ENCODE results near the gene PIAS1. TPM values are rescaled to one million over a fixed set of nuclear protein-coding genes. Genes with fewer than 3 reads are reported as not detected.
"Not testable (repeated sequence)": the region's sequence is repeated elsewhere in the genome, so short reads cannot be mapped to it uniquely, and the experiment has no call there.

The PIAS1 gene
- total RNA-seq, 2 experiments from 2014 or later, result 26.7 to 45.8 TPM

DNA sequence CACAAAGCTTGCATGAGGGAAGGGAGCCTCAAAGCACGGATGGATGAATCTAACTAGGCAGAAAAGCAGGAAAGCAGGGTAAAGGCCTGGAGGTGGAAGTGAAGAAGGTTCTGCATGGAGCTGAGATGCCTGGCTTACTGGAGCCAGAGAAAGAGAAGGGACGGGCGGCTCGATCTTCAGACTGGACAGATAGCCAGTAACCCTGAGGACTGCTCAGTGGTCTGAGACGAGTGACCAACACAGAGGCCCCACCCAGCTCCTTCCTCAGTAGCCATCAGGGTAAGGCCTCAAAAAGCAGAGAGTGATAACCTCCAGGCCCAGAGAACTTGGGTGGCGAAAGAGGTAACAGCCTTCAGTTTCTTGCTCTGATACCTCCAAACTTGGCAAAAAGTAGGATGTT, 169.1 kb downstream of the PIAS1 start:
- H3K27me3 Mint-ChIP-seq, result no peaks in the 10 kb centered on the region
- ChIA-PET CTCF (no interaction called here), POLR2A (interaction anchor here (0.7 kb wide), 1 partner anchor 203 kb away, joined by 8 read pairs; no protein-coding TSS in a partner anchor)
- ATAC-seq (no peak), DNase-seq (no peak)
- H3K9me3 Mint-ChIP-seq (ENCODE audit: low read depth), result no peaks in the 10 kb centered on the region
- no peak overlapping the region for H3K27ac Mint-ChIP-seq
- intact Hi-C loops (cut with DNase I, micrococcal nuclease), result no loop called here
- peaks cover 24% of the 10 kb centered on the region for H3K36me3 Mint-ChIP-seq (ENCODE audit: low read depth)
- H3K4me3 Mint-ChIP-seq, result no peak overlapping the region
- peaks cover 31% of the 10 kb centered on the region for H3K4me1 Mint-ChIP-seq

GRCh38 chr15:68224108-68224507, 170.0 kb downstream of the PIAS1 start:
- peaks cover 25% of the 10 kb centered on the region for H3K36me3 Mint-ChIP-seq (ENCODE audit: low read depth)
- ChIA-PET CTCF (no interaction called here), POLR2A (interaction anchor here (0.6 to 1.1 kb wide), 3 partner anchors 13 to 204 kb away, joined by 3 to 8 read pairs (median 5); no protein-coding TSS in a partner anchor)
- no peak for DNase-seq
- no peak overlapping the region for H3K4me3 Mint-ChIP-seq
- peaks cover 37% of the 10 kb centered on the region for H3K4me1 Mint-ChIP-seq
- H3K9me3 Mint-ChIP-seq (ENCODE audit: low read depth), result no peaks in the 10 kb centered on the region
- no peak overlapping the region for H3K27ac Mint-ChIP-seq
- no peak for ATAC-seq
- intact Hi-C loops (cut with DNase I, micrococcal nuclease), result no loop called here
- no peaks in the 10 kb centered on the region for H3K27me3 Mint-ChIP-seq

DNA sequence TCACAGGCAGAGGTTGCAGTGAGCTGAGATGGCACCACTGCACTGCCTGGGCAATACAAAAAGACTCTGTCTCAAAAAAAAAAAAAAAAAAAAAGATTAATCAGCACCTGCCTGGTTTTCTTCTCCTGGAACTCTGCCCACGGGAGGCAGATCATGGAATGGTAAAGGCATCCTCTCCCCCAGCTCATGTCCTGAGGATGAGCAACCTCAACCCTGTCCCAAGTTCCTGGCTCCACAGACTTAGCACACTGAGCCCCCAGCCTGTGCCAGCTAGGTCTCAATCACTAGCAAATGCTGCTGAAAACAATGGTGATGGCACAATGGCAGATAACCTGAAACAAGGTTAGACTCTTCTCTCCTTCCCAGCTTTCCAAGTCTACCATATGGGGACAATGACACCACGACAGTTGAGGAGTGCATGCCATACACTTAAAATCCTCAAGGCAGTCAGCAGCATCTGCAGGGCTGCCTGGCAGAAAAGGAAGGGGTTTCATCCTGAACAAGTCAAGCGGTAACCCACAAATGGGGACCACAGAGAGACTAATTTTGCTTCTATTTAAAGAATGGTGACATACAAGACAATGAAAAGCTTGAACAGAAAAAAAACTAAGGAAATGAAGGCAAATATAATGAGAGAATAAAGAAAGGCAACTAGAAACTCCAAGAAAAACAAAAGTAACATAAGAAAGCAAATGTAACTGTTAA, 170.6 kb downstream of the PIAS1 start:
- ChIA-PET POLR2A (interaction anchor here (1.1 kb wide), 1 partner anchor 12 kb away, joined by 3 read pairs; no protein-coding TSS in a partner anchor), CTCF (no interaction called here)
- peak overlapping the region; percentile 4 for H3K27ac Mint-ChIP-seq
- DNase-seq, result no peak
- no peak overlapping the region for H3K4me3 Mint-ChIP-seq
- no peaks in the 10 kb centered on the region for H3K27me3 Mint-ChIP-seq
- peaks cover 37% of the 10 kb centered on the region for H3K4me1 Mint-ChIP-seq
- no peaks in the 10 kb centered on the region for H3K9me3 Mint-ChIP-seq (ENCODE audit: low read depth)
- H3K36me3 Mint-ChIP-seq (ENCODE audit: low read depth), result peaks cover 25% of the 10 kb centered on the region
- no peak for ATAC-seq
- intact Hi-C loops (cut with DNase I, micrococcal nuclease), result loop anchor here in 1 of 2 experiments (5.0 kb wide), 1 partner anchor 593 kb away; no protein-coding TSS in a partner anchor

DNA sequence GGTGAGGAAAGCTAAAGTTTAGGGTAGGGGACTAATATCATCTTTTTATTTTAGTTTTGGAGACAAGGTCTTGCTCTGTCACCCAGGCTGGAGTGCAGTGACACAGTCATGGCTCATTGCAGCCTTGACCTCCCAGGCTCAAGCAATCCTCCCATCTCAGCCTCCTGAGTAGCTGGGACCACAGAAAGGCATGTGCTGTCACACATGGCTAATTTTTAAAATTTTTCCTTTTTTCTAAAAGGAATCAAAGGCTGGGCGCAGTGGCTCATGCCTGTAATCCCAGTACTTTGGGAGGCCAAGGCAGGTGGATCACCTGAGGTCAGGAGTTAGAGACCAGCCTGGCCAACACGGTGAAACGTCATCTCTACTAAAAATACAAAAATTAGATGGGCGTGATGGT, 171.3 kb downstream of the PIAS1 start:
- peaks cover 25% of the 10 kb centered on the region for H3K36me3 Mint-ChIP-seq (ENCODE audit: low read depth)
- H3K27me3 Mint-ChIP-seq; H3K27ac Mint-ChIP-seq; H3K9me3 Mint-ChIP-seq (ENCODE audit: low read depth); CTCF ChIA-PET; H3K4me3 Mint-ChIP-seq; DNase-seq; ATAC-seq; POLR2A ChIA-PET: not testable (repeated sequence)
- intact Hi-C loops (cut with DNase I, micrococcal nuclease), result loop anchor here in 1 of 2 experiments (5.0 kb wide), 1 partner anchor 592 kb away; no protein-coding TSS in a partner anchor
- H3K4me1 Mint-ChIP-seq, result peaks cover 43% of the 10 kb centered on the region

DNA sequence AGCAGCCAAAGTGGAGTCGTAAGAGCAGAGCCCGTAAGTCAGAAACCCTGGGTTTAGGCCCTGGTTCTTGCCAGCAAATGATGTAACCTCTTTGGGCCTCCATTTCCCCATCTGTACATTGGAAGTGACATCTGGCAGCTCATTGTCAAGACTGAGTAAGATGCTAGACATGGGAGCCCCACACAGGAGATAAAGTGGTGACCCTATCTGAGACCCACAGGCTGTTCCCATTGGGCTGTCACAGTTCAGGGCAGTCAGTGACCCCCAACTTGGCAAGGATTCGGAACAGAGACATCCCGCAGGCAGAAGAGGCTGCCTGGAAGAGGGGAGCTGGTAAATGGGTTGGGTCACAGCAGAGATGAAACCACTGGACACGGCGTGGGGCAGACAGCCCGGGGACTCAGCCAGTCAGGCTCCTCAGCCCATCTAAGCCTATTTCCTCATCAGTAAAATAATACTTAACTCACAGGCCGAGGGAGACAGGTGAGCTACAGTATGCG, 173.6 kb downstream of the PIAS1 start:
- H3K36me3 Mint-ChIP-seq (ENCODE audit: low read depth), result peaks cover 23% of the 10 kb centered on the region

GRCh38 chr15:68228143-68228970, 174.2 kb downstream of the PIAS1 start:
- intact Hi-C loops (cut with DNase I, micrococcal nuclease), result loop anchor here (2.0 to 5.0 kb wide), 3 partner anchors 28 to 589 kb away; partner anchors contain the start of gene PIAS1 (in 1 of the 2)
- POLR2A ChIA-PET, result interaction anchor here (0.6 to 3.6 kb wide), 5 partner anchors 9 to 255 kb away, joined by 3 to 18 read pairs (median 6); partner anchors contain the start of genes FEM1B and PIAS1
- Mint-ChIP-seq H3K4me1 (peaks cover 49% of the 10 kb centered on the region), H3K27me3 (no peaks in the 10 kb centered on the region), H3K9me3 (ENCODE audit: low read depth) (no peaks in the 10 kb centered on the region), H3K27ac (peak overlapping the region; percentile 91), H3K4me3 (peak overlapping the region; percentile 99), H3K36me3 (ENCODE audit: low read depth) (peaks cover 18% of the 10 kb centered on the region)
- ATAC-seq, result no peak
- no peak for DNase-seq
- CTCF ChIA-PET, result interaction anchor here (0.6 to 1.6 kb wide), 4 partner anchors 25 to 239 kb away, joined by 3 to 6 read pairs (median 4); no protein-coding TSS in a partner anchor

More for the DNA sequence above, 173.6 kb downstream of the PIAS1 start:
- ChIA-PET POLR2A (interaction anchor here (1.4 to 3.6 kb wide), 2 partner anchors 9 to 50 kb away, joined by 6 to 18 read pairs; partner anchors contain the start of gene FEM1B), CTCF (interaction anchor here (0.6 kb wide), 1 partner anchor 238 kb away, joined by 3 read pairs; no protein-coding TSS in a partner anchor)
- Mint-ChIP-seq H3K27ac (peak overlapping the region; percentile 91), H3K4me1 (peaks cover 49% of the 10 kb centered on the region), H3K27me3 (no peaks in the 10 kb centered on the region), H3K9me3 (ENCODE audit: low read depth) (no peaks in the 10 kb centered on the region), H3K4me3 (peak overlapping the region; percentile 99)
- no peak for DNase-seq
- intact Hi-C loops (cut with DNase I, micrococcal nuclease), result loop anchor here (2.0 to 5.0 kb wide), 3 partner anchors 29 to 590 kb away; partner anchors contain the start of gene PIAS1 (in 1 of the 2)
- no peak for ATAC-seq

GRCh38 chr15:68228971-68229385, 174.9 kb downstream of the PIAS1 start:
- no peak for ATAC-seq
- ChIA-PET POLR2A (interaction anchor here (0.6 to 3.6 kb wide), 6 partner anchors 10 to 708 kb away, joined by 3 to 18 read pairs (median 8); partner anchors contain the start of genes C15orf61, FEM1B and PIAS1), CTCF (interaction anchor here (0.8 to 1.6 kb wide), 3 partner anchors 24 to 52 kb away, joined by 3 to 6 read pairs (median 4); no protein-coding TSS in a partner anchor)
- no peak for DNase-seq
- peaks cover 49% of the 10 kb centered on the region for H3K4me1 Mint-ChIP-seq
- H3K27ac Mint-ChIP-seq, result peak overlapping the region; percentile 91
- peaks cover 17% of the 10 kb centered on the region for H3K36me3 Mint-ChIP-seq (ENCODE audit: low read depth)
- no peaks in the 10 kb centered on the region for H3K9me3 Mint-ChIP-seq (ENCODE audit: low read depth)
- peak overlapping the region; percentile 99 for H3K4me3 Mint-ChIP-seq
- H3K27me3 Mint-ChIP-seq, result no peaks in the 10 kb centered on the region
- intact Hi-C loops (cut with DNase I, micrococcal nuclease), result loop anchor here (1.0 to 5.0 kb wide), 7 partner anchors 28 to 708 kb away; partner anchors contain the start of genes PIAS1 (in 2 of the 2), C15orf61 (in 1 of the 2), FEM1B (in 1 of the 2) and RNU6-1 (in 1 of the 2)

DNA sequence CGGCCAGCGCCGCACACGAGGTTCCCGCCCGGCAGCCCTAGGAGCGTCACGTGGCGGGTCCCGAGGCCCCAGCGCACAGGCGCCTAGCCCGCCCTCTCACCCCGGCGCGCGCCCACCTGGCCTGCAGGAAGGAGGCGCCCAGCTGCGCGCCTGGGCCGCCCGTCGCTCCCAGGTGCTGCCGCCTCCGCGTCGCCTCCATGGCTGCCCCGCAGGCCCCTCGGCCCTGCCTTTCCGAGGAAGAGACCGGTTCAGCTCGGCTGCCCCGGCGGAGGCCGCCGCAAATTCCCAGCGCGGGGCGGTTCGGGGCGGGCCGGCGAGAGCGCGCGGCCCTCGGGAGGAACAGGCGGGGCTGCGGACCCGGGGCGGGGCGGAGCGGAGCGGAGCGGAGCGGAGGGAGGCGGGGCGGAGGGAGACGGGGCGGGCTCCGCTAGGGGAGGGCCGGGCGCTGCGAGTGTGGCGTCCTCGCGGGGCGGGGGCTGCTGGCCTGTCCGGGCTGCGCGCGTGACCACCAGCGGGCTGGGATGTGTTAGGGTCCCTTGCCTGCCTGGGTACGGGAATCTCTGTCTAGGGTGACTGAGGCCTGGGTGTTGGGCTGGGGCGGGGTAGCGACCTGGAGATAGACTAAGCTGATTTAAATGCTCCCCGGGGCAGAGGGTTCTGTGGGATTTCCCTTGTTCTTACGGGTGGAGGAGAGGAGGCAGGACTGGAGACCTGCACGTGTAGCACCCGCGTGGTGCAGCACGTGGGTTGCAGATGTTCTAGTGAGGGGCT, 175.5 kb downstream of the PIAS1 start, which contains the start of gene CLN6:
Gene CLN6 (minus strand): TSS at position 343 of the 771 bp plus-strand sequence. CDS start 144 bp downstream, at position 199.
- DNase-seq, result peak; percentile 88
- Mint-ChIP-seq H3K27me3 (no peaks in the 10 kb centered on the region), H3K36me3 (ENCODE audit: low read depth) (peaks cover 16% of the 10 kb centered on the region), H3K4me1 (peaks cover 47% of the 10 kb centered on the region), H3K9me3 (ENCODE audit: low read depth) (no peaks in the 10 kb centered on the region), H3K4me3 (peak within 1 kb of the TSS; percentile 99), H3K27ac (peak within 1 kb of the TSS; percentile 95)
- peak; percentile 88 for ATAC-seq
- ChIA-PET POLR2A (interaction anchor here (0.5 to 3.6 kb wide), 6 partner anchors 11 to 709 kb away, joined by 3 to 18 read pairs (median 8); partner anchors contain the start of genes C15orf61, FEM1B and PIAS1), CTCF (interaction anchor here (0.8 to 1.6 kb wide), 5 partner anchors 24 to 337 kb away, joined by 3 to 6 read pairs (median 4); no protein-coding TSS in a partner anchor)
- intact Hi-C loops (cut with DNase I, micrococcal nuclease), result loop anchor here (1.0 to 5.0 kb wide), 8 partner anchors 27 to 708 kb away; partner anchors contain the start of genes PIAS1 (in 2 of the 2), C15orf61 (in 1 of the 2), FEM1B (in 1 of the 2) and RNU6-1 (in 1 of the 2)

DNA sequence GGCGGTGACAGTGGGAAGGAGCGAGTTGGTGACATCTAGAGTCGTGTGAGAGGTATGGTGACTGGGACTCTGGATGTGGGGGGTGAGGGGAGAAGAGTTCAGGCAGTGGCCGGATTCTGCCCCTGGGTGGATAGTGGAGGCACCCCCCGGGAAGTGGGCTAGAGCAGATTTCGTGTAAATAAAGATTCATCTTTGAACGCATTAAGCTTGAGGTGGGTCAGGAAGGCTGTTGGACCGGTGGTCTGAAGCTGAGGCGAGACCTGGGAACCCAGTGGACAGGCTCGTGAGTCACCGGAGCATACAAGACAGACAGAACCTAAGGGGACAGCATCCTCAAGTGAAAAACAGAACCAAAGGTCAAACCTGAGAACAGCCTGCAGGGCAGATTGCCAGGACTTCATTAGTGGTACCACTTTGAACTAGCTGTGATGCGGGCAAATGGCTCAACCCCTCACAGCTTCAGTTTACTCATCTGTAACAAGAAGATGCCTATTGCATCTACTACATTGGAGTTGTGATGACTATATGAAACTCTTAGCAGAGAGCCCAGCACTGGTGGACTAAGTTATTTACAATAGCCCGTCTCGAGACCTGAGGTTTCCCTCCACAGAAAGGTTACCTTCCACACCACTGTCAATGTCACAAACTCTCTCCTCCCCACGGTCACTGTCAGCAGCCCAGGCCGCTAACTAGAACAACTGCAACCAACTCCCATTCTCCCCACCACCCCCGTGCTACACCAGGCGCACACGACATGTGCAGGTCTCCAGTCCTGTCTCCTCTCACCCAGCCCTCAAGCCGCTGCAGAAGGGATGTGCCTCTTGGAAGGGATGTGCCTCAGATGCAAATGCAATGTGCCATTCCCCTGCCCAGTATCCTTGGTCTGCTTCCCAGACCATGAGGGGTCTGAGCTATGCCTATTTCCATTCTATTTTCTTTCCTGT, 176.3 kb downstream of the PIAS1 start:
- peak overlapping the region; percentile 88 for H3K4me3 Mint-ChIP-seq
- no peaks in the 10 kb centered on the region for H3K9me3 Mint-ChIP-seq (ENCODE audit: low read depth)
- ATAC-seq, result no peak
- DNase-seq, result no peak
- H3K4me1 Mint-ChIP-seq, result peaks cover 39% of the 10 kb centered on the region
- peak overlapping the region; percentile 95 for H3K27ac Mint-ChIP-seq
- ChIA-PET POLR2A (interaction anchor here (0.6 to 3.6 kb wide), 3 partner anchors 47 to 176 kb away, joined by 3 to 18 read pairs (median 9); partner anchors contain the start of genes FEM1B and PIAS1), CTCF (interaction anchor here (0.8 to 1.3 kb wide), 2 partner anchors 23 to 338 kb away, joined by 3 to 4 read pairs; no protein-coding TSS in a partner anchor)
- intact Hi-C loops (cut with DNase I, micrococcal nuclease), result loop anchor here in 1 of 2 experiments (1.0 kb wide), 1 partner anchor 48 kb away; no protein-coding TSS in a partner anchor
- H3K27me3 Mint-ChIP-seq, result no peaks in the 10 kb centered on the region
- peaks cover 11% of the 10 kb centered on the region for H3K36me3 Mint-ChIP-seq (ENCODE audit: low read depth)

Measured in activated CD4-positive, alpha-beta T cell treated with anti-CD3 and anti-CD28 coated beads for 36 hours (primary cell).